GM12892 (cell line): Measurements from ENCODE around the gene FAM222A.

Experiments used
- DNase-seq: peaks from one replicate; pipeline ENCODE4 v3.0.0; 2011; ENCODE audit not compliant: insufficient read length
- FAIRE-seq: peaks from 2 replicates; lab custom pipeline; 2011; peaks lifted over from hg19 to GRCh38; lab: Jason Lieb, UNC
- POLR2A ChIP-seq: IDR thresholded peaks from 2 replicates; pipeline ENCODE4 v1.6.1; 2011; ENCODE audit warnings: low read depth, low read length, control low read depth
- POLR2AphosphoS5 ChIP-seq: IDR thresholded peaks from 2 replicates; pipeline ENCODE4 v1.6.1; 2011; ENCODE audit warnings: low read depth, low read length, control low read depth
- TAF1 ChIP-seq: IDR thresholded peaks from 2 replicates; pipeline ENCODE4 v1.6.1; 2011; ENCODE audit warnings: low read depth, mild to moderate bottlenecking, control low read depth, low read length, borderline replicate concordance

The FAM222A gene

GRCh38 chr12:109706747-109707469 is 6.7 kb upstream of the FAM222A start:
- FAIRE-seq (no peak), DNase-seq (no peak)
- no peak for TF ChIP-seq TAF1
- TF ChIP-seq POLR2AphosphoS5: no peak
- TF ChIP-seq POLR2A: no peak

- DNase-seq: no peak
- no peak for FAIRE-seq
- TF ChIP-seq POLR2A (no peak), TAF1 (no peak), POLR2AphosphoS5 (no peak)
These were observed 6.2 kb upstream of the FAM222A start for GRCh38 chr12:109707470-109707821.

GRCh38 chr12:109708939-109709338 is 4.7 kb upstream of the FAM222A start:
- TF ChIP-seq TAF1: no peak
- TF ChIP-seq POLR2AphosphoS5: no peak
- no peak for TF ChIP-seq POLR2A
- FAIRE-seq (no peak), DNase-seq (no peak)

GRCh38 chr12:109709401-109709991 is 4.1 kb upstream of the FAM222A start:
- FAIRE-seq (no peak), DNase-seq (no peak)
- TF ChIP-seq POLR2AphosphoS5 (no peak), POLR2A (no peak), TAF1 (no peak)

DNA sequence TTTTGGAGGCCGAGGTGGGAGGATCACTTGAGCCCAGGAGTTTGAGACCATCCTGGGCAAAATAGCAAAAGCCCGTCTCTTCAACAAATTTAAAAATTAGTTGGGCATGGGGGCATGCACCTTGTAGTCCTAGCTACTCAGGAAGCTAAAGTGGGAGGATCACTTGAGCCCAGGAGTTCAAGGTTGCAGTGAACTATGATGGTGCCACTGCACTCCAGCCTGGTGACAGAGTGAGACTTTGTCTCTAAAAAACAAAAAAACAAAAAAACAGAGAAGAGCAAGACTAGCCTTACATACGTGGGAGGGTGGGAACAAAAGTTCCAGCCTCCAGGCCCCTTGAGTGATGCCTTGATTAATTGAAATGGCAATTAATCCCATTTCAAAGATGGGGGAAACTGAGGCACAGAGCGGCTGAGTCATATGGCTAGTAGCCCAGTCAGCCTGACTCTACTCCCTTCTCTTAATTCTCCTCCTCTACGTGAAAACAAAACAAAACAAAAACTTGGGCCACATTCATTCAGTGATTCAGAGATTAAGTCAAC is 3.3 kb upstream of the FAM222A start:
- no peak for DNase-seq
- no peak for TF ChIP-seq TAF1
- no peak for FAIRE-seq

- TF ChIP-seq POLR2AphosphoS5 (no peak), POLR2A (no peak), TAF1 (no peak)
- DNase-seq (no peak), FAIRE-seq (no peak)
These were observed 2.7 kb upstream of the FAM222A start for GRCh38 chr12:109710747-109711595.

GRCh38 chr12:109711596-109712461 is 1.8 kb upstream of the FAM222A start:
- FAIRE-seq: no peak
- TF ChIP-seq POLR2AphosphoS5: no peak
- TF ChIP-seq TAF1: no peak
- no peak for TF ChIP-seq POLR2A
- no peak for DNase-seq

DNA sequence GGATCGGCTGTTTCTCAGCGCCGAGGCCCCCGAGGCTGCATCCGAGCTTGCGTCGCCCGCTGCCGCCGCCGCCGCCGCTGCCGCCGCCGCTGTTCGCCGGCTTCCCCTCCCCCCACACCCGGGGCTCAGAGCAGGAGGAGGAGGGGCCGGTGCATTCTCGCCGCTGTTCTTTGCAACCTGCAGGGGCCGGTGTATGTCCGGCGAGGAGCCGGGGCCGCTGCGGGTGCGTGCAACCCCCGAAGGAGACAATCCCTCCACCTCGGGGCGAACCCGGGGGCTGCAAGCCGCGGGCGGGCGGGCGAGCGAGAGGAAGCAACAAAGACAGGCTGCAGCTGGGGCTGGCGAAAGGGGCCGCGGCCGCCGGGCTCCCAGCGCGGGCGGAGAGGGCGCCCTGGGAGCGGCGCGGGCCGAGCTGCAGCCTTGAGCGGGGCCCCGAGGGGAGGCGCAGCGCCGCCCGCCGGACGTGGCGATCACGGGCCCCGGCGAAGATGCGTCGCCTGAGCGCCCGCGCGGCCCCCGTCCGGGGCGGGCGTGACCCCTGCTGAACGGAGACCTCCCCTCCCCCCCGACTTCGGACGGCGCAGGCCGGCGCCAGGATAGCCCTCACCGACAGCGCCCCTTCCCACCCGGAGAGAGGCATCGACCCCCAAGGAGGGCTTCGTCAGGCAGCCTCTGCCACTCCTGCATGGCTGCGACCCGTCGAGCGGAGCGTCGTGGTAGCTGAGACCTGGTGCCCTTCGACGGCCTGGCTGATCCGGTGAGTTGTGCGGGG is 702 bp downstream of the FAM222A start:
- DNase-seq (peak; percentile 51), FAIRE-seq (no peak)
- TF ChIP-seq POLR2A: no peak
- TF ChIP-seq POLR2AphosphoS5: no peak
- TF ChIP-seq TAF1: no peak

GRCh38 chr12:109714913-109715244 is 1.3 kb downstream of the FAM222A start:
- no peak for TF ChIP-seq TAF1
- no peak for TF ChIP-seq POLR2A
- TF ChIP-seq POLR2AphosphoS5: no peak
- DNase-seq (no peak), FAIRE-seq (no peak)

DNA sequence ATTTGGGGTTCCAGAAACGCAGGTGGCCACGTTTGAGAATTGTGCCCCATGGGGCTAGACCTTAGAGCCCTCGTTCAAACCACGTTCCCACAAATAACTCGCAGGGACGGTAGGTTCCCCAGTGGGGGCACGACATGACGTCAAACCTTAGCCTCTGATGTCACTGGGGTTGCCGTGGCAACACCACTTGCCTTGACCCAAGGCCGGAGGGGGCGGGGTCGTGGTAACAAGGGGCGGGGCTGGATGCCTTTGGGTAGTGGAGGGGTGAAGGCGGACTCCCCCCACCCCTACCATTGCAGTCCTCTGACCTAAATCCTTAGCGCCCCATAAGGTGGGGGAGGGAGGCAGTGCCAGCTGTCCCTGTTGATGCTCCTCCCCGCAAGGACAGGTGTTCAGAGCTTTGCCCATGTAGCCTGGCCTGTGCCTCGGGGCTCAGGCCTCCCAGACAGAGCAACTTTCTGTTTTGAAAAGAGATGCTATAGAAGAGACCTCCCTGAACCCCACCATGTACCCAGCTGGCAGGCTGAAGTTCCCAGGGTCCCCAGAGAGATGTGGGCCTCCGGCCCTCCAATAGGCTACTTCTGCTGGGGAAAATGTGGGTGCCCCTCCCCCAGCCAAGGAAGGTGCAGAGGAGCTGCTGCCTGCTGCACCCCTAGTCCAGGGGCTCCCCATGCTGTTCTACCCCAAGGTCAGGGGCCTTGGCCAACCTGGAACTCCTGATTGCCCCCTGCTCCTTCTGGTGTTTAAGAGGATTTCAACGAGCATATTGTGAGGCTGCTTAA is 1.9 kb downstream of the FAM222A start:
- DNase-seq: no peak
- TF ChIP-seq POLR2AphosphoS5 (no peak), TAF1 (no peak), POLR2A (no peak)
- no peak for FAIRE-seq
